ENCODE data around the gene P3H2.

The P3H2 gene

DNA sequence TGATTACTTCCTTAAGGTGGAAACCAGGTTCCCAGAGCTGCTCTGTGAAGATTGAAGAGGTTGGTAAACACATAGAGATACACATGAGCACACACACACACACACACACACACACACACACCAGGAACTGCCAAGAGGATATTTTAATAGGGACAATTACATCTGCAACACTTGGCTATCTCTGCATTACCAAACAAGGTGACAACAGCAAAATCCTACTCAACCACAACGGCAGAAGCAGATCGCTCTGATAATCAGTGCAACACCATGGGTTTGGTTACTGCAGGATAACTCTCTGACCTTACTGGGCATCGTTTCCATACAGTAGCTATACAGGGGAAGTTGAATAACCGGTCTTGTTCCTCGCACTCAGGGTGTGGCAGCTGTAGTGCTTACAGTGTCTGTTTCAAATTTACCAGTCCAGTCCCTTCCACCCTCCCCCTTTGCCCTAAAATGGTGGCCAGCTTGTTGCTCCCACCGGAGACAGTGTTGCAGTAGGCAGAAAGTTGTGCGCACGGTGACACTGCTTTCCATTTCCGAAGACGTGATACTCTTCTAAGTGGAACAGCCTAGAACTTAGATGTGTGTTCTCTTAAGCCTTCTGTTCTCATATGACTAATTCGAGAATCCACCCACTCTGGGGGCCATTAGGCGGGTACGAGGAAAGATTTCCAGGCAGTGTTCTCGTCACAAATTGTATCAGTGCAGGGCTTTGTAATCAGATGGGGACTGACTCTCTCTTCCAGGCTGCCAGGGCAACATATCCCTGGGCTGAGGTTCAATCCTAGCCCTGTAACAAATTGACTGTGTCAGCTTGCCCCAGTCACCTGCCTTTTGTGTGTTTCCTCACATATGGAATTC is 176.2 kb downstream of the P3H2 start:
- DNase-seq (ENCODE audit: low spot score), result no peak

DNA sequence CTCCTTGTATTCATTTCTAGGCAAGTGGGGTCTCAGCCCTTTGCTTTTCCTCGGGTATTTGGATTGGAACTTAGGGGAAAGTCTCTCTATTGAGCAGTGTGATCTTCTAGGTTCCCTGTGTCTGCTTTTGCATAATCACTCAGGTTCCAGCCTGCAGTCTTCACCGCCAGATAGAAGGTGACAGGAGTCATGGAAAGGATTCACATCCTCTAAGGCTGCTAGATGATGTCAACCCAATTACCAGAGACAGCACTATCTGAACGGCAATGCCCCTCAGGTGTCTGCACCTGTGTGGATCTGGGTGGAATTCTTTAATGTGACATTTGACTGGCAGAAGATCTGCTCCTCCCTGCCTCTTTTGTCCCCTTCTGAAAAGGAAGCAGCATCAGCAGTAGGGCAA is 177.7 kb downstream of the P3H2 start:
- DNase-seq (ENCODE audit: low spot score), result no peak

GRCh38 chr3:189941679-189942078 is 179.0 kb downstream of the P3H2 start:
- no peak for DNase-seq (ENCODE audit: low spot score)

GRCh38 chr3:189941125-189941524 is 179.6 kb downstream of the P3H2 start:
- DNase-seq (ENCODE audit: low spot score), result no peak

DNA sequence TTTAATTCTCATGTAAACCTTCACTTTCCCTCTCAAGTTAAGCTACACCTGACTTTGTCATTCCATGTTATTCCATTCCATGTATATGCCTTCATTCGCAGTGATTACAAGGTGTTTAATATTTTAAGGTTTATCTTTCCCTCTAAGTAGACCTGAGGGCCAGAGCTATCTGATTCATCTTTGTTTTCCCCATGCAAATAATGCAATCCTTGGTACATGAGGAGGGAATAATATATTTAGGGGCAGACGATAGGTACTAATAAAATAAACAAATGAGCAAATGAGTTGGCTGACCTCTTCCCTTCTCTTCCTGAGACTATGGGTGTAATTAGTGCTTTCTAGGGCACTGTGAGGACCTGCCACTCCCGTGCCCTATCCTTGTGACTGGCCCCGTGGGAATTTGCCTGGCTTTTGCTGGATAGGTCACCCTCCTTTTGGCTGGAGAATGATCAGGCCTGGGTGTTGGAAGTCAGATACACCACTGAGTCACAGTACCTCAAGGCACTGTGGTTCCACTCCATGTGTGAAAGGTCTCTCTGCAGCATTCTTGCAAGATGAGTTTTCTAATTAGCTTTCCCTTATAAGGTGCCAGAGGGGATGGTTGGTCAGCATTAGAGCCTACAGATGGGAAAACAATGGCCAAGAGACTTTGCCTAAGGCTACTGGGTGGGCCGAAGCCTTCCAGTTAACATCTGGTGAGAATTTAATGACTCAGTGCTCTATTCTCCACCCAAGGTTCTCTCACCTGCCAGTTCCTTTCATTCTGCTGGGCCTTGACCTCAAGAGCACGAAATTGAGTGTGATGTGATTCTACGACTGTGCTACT is 183.2 kb downstream of the P3H2 start:
- DNase-seq (ENCODE audit: low spot score), result no peak

- no peak for DNase-seq (ENCODE audit: low spot score)
These were observed 184.3 kb downstream of the P3H2 start for GRCh38 chr3:189936201-189936945.

GRCh38 chr3:189927975-189928895 is 192.5 kb downstream of the P3H2 start:
- DNase-seq (ENCODE audit: low spot score), result no peak

GRCh38 chr3:189921770-189922169 is 198.9 kb downstream of the P3H2 start:
- no peak for DNase-seq (ENCODE audit: low spot score)

GRCh38 chr3:189914799-189915198 is 205.9 kb downstream of the P3H2 start:
- no peak for DNase-seq (ENCODE audit: low spot score)

- DNase-seq (ENCODE audit: low spot score), result no peak
These were observed 209.7 kb downstream of the P3H2 start for GRCh38 chr3:189911001-189911400.

DNA sequence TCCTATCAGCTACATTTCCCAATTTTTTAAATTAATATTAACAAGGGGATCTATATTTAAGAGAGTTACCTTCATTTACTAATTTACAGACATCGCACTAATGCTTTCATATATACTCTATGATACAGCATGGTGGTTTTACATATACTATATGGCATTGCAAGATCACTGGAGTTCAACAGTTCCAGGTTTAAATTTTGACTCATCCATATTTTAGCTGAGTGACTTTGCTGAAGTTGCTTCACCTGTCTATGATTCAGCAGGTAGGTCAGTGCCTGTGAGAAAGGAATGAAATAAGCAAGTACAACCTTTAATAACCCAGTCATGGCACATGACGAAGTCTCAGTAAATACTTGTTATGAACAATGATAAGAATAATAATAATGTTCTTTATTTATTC is 211.1 kb downstream of the P3H2 start:
- DNase-seq (ENCODE audit: low spot score), result no peak

GRCh38 chr3:189909139-189909538 is 211.6 kb downstream of the P3H2 start:
- DNase-seq (ENCODE audit: low spot score), result no peak

GRCh38 chr3:189908646-189909045 is 212.1 kb downstream of the P3H2 start:
- no peak for DNase-seq (ENCODE audit: low spot score)

GRCh38 chr3:189907803-189908202 is 212.9 kb downstream of the P3H2 start:
- no peak for DNase-seq (ENCODE audit: low spot score)

Measured in left forelimb (tissue), 1 donor.